HFF-Myc (cell line): ENCODE data around the gene DLGAP4.
A peak's percentile ranks its signal among the peaks of the same experiment; 100 is the strongest.

Source experiments
- DNase-seq: peaks from one replicate; pipeline ENCODE4 v3.0.0-alpha.2; 2011; ENCODE audit warnings: low read depth; ENCODE audit errors: extremely low read depth
- H3K4me3 ChIP-seq: replicated peaks from 2 replicates; pipeline ENCODE4 v1.5.1; 2011; ENCODE audit warnings: low read depth, mild to moderate bottlenecking, control low read depth, low read length
- TF ChIP-seq, protein P1 (sequence below): IDR thresholded peaks from 2 replicates; pipeline ENCODE4 v1.5.1; 2012; ENCODE audit warnings: mild to moderate bottlenecking, low read depth, low read length, control low read depth; ENCODE audit errors: missing control alignments

The DLGAP4 gene

DNA sequence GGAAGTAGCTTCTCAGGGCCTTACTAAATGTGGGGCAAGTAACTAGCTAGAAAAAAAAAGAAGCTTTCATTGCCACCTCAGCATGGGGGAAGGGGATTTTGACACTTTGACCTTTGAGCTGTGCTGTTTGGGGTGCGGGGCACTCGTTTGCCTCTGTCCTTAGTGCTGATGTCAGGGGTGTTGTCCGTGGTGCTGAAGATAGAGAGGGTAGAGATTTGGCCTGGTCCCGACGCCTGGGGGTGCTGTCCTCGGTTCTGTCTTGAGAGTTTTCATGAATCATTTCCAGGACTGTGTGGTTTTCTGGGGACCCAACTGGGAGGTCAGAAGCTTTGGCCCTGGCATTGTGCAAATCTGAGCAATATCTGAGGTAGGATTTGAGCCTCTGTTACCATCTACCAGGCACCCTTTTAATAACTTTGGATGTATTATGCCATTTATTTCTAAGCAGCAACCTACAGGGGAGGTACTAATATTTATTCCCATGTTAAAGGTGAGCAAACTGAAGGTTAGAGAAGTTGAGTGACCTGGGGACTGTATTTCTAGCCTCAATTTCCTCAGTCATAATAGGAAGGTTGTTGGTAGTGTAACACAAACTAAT lies 78.0 kb downstream of the DLGAP4 start:
- TF ChIP-seq, protein P1, sequence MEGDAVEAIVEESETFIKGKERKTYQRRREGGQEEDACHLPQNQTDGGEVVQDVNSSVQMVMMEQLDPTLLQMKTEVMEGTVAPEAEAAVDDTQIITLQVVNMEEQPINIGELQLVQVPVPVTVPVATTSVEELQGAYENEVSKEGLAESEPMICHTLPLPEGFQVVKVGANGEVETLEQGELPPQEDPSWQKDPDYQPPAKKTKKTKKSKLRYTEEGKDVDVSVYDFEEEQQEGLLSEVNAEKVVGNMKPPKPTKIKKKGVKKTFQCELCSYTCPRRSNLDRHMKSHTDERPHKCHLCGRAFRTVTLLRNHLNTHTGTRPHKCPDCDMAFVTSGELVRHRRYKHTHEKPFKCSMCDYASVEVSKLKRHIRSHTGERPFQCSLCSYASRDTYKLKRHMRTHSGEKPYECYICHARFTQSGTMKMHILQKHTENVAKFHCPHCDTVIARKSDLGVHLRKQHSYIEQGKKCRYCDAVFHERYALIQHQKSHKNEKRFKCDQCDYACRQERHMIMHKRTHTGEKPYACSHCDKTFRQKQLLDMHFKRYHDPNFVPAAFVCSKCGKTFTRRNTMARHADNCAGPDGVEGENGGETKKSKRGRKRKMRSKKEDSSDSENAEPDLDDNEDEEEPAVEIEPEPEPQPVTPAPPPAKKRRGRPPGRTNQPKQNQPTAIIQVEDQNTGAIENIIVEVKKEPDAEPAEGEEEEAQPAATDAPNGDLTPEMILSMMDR: peak; percentile 40
- peak; percentile 11 for DNase-seq
- H3K4me3 ChIP-seq: no peak overlapping the region

DNA sequence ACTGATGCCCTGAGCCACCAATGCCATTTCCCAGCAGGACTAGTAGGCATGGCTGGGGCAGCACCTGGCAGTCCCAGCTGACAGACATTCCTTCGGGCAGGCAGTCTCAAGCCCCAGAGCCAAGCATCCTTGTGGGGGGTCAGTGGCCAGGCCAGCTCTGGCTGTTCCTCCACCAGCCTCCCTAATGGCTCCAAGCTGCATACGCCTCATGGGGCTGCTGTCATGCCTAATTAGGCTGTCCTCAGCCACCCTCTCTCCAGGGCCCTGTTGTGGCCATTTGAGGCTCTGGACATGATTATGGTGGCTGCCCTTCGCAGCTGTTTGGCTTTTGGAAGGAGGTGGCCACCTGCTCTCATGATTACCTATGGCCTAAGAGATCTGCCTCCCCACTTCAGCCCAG lies 79.4 kb downstream of the DLGAP4 start:
- no peak overlapping the region for H3K4me3 ChIP-seq
- TF ChIP-seq, protein P1: no peak
- DNase-seq: no peak

DNA sequence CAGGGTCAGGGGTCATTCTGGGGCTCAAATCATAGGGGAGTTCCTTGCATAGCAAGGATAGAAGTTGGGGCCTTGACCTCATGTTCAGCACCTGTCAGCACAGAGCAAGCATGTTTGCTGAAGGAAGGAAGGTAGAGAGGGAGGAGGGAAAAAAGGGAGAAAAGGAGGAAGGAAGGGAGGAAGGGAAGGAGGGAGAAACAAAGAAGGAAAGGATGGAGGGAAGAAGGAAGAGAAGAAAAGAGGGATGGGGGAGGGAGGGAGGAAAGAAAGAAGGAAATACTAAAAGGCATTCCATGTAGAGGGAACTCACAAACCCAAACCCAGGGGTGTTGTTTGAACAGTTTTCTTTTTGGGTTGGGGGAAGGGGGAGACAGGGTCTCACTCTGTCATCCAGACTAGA lies 80.1 kb downstream of the DLGAP4 start:
- DNase-seq: no peak
- no peak overlapping the region for H3K4me3 ChIP-seq
- TF ChIP-seq, protein P1: no peak

DNA sequence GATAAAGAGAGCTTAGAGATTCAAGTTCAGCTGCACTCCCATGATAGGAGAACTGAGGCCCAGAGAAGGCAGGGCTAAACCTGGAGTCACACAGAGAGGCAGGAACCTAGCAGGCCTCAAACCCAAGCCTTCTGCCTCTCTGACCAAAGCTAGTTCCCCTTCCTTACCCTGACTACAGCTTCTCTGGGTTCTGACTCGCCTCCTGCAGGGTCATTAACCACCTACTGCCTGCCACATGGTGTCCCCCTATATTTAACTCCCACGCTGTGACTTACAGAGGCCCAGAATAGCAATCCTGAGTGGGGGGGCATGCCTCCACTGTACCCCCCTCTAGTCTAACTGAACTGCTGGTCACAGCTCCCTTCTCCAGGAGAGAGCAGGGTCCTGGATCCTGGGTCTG lies 84.1 kb downstream of the DLGAP4 start:
- H3K4me3 ChIP-seq: no peak overlapping the region
- TF ChIP-seq, protein P1: no peak

DNA sequence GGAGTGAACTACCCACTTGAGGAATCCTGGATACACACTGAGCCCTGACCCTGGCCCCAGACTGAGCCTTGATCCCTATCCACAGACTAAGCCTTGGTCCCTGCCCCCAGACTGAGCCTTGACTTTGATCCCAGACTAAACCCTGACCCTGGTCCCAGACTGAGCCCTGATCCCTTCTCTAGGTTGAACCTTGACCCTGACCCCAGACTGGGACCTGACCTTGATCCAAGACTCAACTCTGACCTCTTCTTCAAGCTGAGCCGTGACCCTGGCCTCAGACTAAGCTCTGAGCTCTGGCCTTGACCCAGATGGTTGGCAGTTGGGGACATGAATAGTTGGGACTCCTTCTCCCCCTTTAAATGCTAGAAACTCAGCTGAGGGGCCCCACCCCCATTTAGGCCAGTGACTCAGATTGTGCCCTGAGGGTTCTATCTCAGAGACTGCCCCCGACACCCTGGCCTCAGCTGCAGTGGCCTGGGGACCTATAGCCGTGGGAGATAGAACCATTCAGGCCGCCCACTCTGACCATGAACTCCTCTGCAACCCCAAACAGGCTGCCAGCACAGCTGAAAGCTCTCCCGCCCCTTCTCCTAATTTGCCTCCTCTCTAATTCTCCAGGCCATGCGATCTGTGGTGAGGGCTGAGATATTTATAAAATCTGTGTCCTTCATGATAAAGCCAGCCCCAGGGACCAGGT lies 84.7 kb downstream of the DLGAP4 start:
- TF ChIP-seq, protein P1: no peak
- H3K4me3 ChIP-seq: no peak overlapping the region
- no peak for DNase-seq

More for the DNA sequence above, 84.1 kb downstream of the DLGAP4 start:
- DNase-seq: no peak

DNA sequence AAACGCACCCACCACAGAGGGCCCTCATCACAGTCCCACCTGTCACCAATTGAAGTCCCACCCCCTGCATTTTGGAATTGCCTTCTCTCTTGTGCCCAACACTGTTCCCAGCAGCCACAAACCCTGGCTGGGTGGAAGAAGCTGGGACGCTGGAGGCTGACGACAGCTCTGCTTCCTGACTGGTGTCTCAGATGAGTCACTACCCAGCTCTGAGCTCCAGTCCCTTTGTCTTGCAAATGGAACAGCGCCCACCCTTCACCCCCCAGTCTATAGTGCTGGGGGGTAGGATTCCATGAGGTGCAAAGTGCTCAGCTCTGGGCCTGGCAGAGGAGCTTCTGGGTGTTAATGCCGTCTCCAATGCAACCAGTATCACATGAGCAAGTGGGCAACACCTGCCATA lies 85.3 kb downstream of the DLGAP4 start:
- H3K4me3 ChIP-seq: no peak overlapping the region
- no peak for DNase-seq
- TF ChIP-seq, protein P1: no peak

DNA sequence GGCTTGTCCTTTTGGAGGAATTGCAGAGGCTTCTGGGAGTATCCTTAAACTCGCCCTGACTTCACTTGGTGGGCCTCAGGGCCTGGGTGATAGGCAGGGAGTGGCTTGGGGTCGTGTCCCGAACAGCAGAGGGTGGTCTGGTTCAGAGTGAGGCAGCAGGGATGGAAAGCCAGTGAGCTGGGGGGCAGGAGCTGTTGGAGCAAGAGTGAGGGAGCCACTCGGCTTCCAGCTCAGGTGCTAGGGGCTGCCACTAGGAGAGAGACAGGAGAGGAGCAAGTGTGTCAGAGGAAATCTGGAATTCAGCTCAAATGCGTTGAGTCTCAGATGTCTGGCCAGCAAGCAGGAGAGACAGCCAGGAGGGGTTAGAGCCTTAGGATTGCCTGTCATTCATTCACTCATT lies 85.8 kb downstream of the DLGAP4 start:
- no peak for DNase-seq
- TF ChIP-seq, protein P1: no peak
- no peak overlapping the region for H3K4me3 ChIP-seq
